OCI-LY1 (cell line): ENCODE measurements around the gene DUSP6.
A peak's percentile ranks its signal among the peaks of the same experiment; 100 is the strongest.

Experiments
- H2AFZ ChIP-seq: fragments of 200-600 bp; sonication (generic), shearing (Covaris generic); 2 replicates; pipeline ENCODE4 v1.6.0; 2014; ENCODE audit warnings: antibody characterized with exemption, mild to moderate bottlenecking, low read length
- H3F3A ChIP-seq: fragments of 200-600 bp; sonication (generic), shearing (Covaris generic); 2 replicates; pipeline ENCODE4 v1.6.0; 2014; ENCODE audit warnings: mild to moderate bottlenecking, antibody characterized with exemption, low read length, moderate library complexity; ENCODE audit not compliant: insufficient read depth
- H3K27ac ChIP-seq: fragments of 200-600 bp; sonication (generic); 2 replicates; pipeline ENCODE4 v1.5.1; 2014; ENCODE audit warnings: low read length, mixed run types, mild to moderate bottlenecking, low read depth; ENCODE audit not compliant: poor library complexity, severe bottlenecking
- H3K27me3 ChIP-seq: fragments of 200-600 bp; sonication (generic); 2 replicates; pipeline ENCODE4 v1.6.0; 2014; ENCODE audit warnings: antibody characterized with exemption, mild to moderate bottlenecking, low read length, moderate library complexity; ENCODE audit not compliant: insufficient read depth
- H3K36me3 ChIP-seq: fragments of 200-600 bp; sonication (generic); 2 replicates; pipeline ENCODE4 v1.6.1; 2014; ENCODE audit warnings: mild to moderate bottlenecking, antibody characterized with exemption, low read length, moderate library complexity, mixed read lengths; ENCODE audit not compliant: insufficient read depth
- H3K4me1 ChIP-seq: fragments of 200-600 bp; sonication (generic); 2 replicates; pipeline ENCODE4 v1.5.1; 2014; ENCODE audit warnings: mild to moderate bottlenecking, low read length, moderate library complexity; ENCODE audit not compliant: insufficient read depth, severe bottlenecking
- H3K4me2 ChIP-seq: fragments of 200-600 bp; sonication (generic), shearing (Covaris generic); 2 replicates; pipeline ENCODE4 v1.6.1; 2014; ENCODE audit warnings: low read length
- H3K4me3 ChIP-seq: fragments of 200-600 bp; sonication (generic); 2 replicates; pipeline ENCODE4 v1.5.1; 2014; ENCODE audit warnings: low read length, low read depth, mild to moderate bottlenecking, mixed read lengths; ENCODE audit not compliant: poor library complexity, severe bottlenecking
- H3K79me2 ChIP-seq: fragments of 200-600 bp; shearing (Covaris generic); 2 replicates; pipeline ENCODE4 v1.6.1; 2016; ENCODE audit warnings: mixed run types, low read length, mixed read lengths; ENCODE audit not compliant: insufficient read depth
- H3K9ac ChIP-seq: fragments of 200-600 bp; sonication (generic), shearing (Covaris generic); 2 replicates; pipeline ENCODE4 v1.6.1; 2014; ENCODE audit warnings: mild to moderate bottlenecking, low read length, mixed read lengths
- H3K9me2 ChIP-seq: fragments of 200-600 bp; sonication (generic), shearing (Covaris generic); 2 replicates; pipeline ENCODE4 v1.6.1; 2014; ENCODE audit warnings: low read depth, mild to moderate bottlenecking, low read length, mixed read lengths
- H3K9me3 ChIP-seq: fragments of 200-600 bp; shearing (Covaris generic); 2 replicates; pipeline ENCODE4 v1.6.1; 2014; ENCODE audit warnings: low read length, mixed read lengths
- H4K20me1 ChIP-seq: fragments of 200-600 bp; sonication (generic), shearing (Covaris generic); 2 replicates; pipeline ENCODE4 v1.6.0; 2016; ENCODE audit warnings: mild to moderate bottlenecking, low read length; ENCODE audit not compliant: insufficient read depth
- CTCF ChIP-seq: fragments of 200-600 bp; sonication (generic), shearing (Covaris generic); IDR thresholded peaks from 2 replicates; pipeline ENCODE4 v1.5.1; 2017; ENCODE audit warnings: mild to moderate bottlenecking, antibody characterized with exemption, low read length, moderate library complexity, mixed read lengths
- EZH2 ChIP-seq: fragments of 200-600 bp; sonication (generic), shearing (Covaris generic); IDR thresholded peaks from 2 replicates; pipeline ENCODE4 v1.8.0; 2017; ENCODE audit warnings: borderline replicate concordance, mixed run types, mild to moderate bottlenecking, antibody characterized with exemption, low read length, moderate library complexity, mixed read lengths

The DUSP6 gene

GRCh38 chr12:89353188-89353822 lies 1.0 kb upstream of the DUSP6 start:
- Histone ChIP-seq H3K4me3 (peak overlapping the region; percentile 65), H3K4me1 (peaks cover 54% of the 10 kb centered on the region), H3K9me2 (no peaks in the 10 kb centered on the region), H3K9me3 (no peaks in the 10 kb centered on the region), H2AFZ (no peak overlapping the region), H3F3A (no peaks in the 10 kb centered on the region), H3K9ac (peak overlapping the region; percentile 58; the same call in 1 of the 2 replicates), H3K27ac (peak overlapping the region; percentile 33), H3K4me2 (peak overlapping the region; percentile 84), H3K79me2 (no peaks in the 10 kb centered on the region), H3K27me3 (no peaks in the 10 kb centered on the region), H4K20me1 (no peaks in the 10 kb centered on the region), H3K36me3 (no peaks in the 10 kb centered on the region)
- TF ChIP-seq CTCF (no peak), EZH2 (no peak)

- H3K9me3 ChIP-seq: no peaks in the 10 kb centered on the region
- no peak overlapping the region for H2AFZ ChIP-seq
- peaks cover 58% of the 10 kb centered on the region for H3K4me1 ChIP-seq
- H3K4me2 ChIP-seq: peak overlapping the region; percentile 84
- H3K9me2 ChIP-seq: no peaks in the 10 kb centered on the region
- TF ChIP-seq CTCF (no peak), EZH2 (no peak)
- no peak overlapping the region; the same call in 1 of the 2 replicates for H3K9ac ChIP-seq
- no peaks in the 10 kb centered on the region for H4K20me1 ChIP-seq
- H3K27ac ChIP-seq: peak overlapping the region; percentile 42
- peak overlapping the region; percentile 65 for H3K4me3 ChIP-seq
- no peaks in the 10 kb centered on the region for H3K79me2 ChIP-seq
- H3K27me3 ChIP-seq: no peaks in the 10 kb centered on the region
- H3F3A ChIP-seq: no peaks in the 10 kb centered on the region
- no peaks in the 10 kb centered on the region for H3K36me3 ChIP-seq
Observed at GRCh38 chr12:89352242-89352491, 134 bp downstream of the DUSP6 start.

GRCh38 chr12:89351489-89352241 lies 636 bp downstream of the DUSP6 start:
- Histone ChIP-seq H3K4me2 (peak overlapping the region; percentile 84), H3K27ac (peak overlapping the region; percentile 42), H3K36me3 (no peaks in the 10 kb centered on the region), H3K4me3 (peak overlapping the region; percentile 65), H4K20me1 (no peaks in the 10 kb centered on the region), H3K9me3 (no peaks in the 10 kb centered on the region), H3F3A (no peaks in the 10 kb centered on the region), H3K27me3 (no peaks in the 10 kb centered on the region), H3K9ac (no peak overlapping the region; the same call in 1 of the 2 replicates), H2AFZ (no peak overlapping the region), H3K79me2 (no peaks in the 10 kb centered on the region), H3K9me2 (no peaks in the 10 kb centered on the region), H3K4me1 (peaks cover 63% of the 10 kb centered on the region)
- no peak for TF ChIP-seq CTCF
